Measurements from ENCODE around the gene ZNF346. TPM values are rescaled to one million over a fixed set of nuclear protein-coding genes. Genes with fewer than 3 reads are reported as not detected.

ZNF346 gene
- total and polyA plus RNA-seq, 12 donors = 4.8 to 11.0 (median 7.9) TPM

DNA sequence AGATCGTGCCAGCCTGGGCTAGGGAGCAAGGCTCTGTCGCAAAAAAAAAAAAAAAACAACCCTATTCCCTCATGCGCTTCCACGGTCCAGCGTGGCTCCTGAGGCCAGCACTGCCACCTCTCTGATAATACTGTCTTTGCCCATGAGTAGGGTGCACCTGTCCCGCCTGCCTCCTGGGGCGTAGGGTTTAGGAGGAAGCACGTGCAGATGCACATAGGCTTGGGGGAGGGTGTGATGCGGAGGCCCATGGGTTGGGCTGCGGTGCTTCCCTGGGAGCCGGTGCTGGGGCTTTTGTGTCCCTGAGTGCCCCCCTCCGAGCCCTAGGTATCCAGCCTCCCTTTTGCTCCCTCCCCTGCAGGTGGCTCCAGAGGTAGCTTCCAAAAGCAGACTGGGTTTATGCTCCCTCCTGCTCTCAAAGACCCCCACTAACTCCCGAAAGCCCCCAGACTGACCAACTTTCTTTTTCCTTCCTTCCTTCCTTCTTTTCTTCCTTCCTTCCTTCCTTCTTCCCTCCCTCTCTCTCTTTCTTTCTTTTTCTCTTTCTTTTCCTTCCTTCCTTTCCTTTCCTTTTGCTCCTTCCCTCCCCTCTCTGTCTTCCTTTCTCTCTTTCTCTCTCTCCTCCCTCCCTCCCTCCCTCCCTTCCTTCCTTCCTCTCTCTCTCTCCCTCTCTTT lies 77.1 kb downstream of the ZNF346 start:
- H3K4me3 ChIP-seq = no peak overlapping the region
- ATAC-seq (no peak), DNase-seq (no peak)
- H3K27ac ChIP-seq = no peak overlapping the region
- intact Hi-C loops (cut with DNase I) = loop anchor here in 1 of 10 donors (10.0 kb wide), 1 partner anchor 435 kb away; no protein-coding TSS in a partner anchor
- TF ChIP-seq, protein P1, sequence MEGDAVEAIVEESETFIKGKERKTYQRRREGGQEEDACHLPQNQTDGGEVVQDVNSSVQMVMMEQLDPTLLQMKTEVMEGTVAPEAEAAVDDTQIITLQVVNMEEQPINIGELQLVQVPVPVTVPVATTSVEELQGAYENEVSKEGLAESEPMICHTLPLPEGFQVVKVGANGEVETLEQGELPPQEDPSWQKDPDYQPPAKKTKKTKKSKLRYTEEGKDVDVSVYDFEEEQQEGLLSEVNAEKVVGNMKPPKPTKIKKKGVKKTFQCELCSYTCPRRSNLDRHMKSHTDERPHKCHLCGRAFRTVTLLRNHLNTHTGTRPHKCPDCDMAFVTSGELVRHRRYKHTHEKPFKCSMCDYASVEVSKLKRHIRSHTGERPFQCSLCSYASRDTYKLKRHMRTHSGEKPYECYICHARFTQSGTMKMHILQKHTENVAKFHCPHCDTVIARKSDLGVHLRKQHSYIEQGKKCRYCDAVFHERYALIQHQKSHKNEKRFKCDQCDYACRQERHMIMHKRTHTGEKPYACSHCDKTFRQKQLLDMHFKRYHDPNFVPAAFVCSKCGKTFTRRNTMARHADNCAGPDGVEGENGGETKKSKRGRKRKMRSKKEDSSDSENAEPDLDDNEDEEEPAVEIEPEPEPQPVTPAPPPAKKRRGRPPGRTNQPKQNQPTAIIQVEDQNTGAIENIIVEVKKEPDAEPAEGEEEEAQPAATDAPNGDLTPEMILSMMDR (IDR thresholded peaks at IDR 0.05) = no peak
- H3K27me3 ChIP-seq = peaks cover 0 to 21% (median 8%) of the 10 kb centered on the region in 7 donors
- H3K36me3 ChIP-seq = no peaks in the 10 kb centered on the region
- H3K4me1 ChIP-seq = peaks cover 7 to 29% (median 12%) of the 10 kb centered on the region in 9 donors
- 77 to 81% methylated on average over 13 of the region's 13 CpGs for WGBS, 2 donors
- H3K9me3 ChIP-seq = no peaks in the 10 kb centered on the region

DNA sequence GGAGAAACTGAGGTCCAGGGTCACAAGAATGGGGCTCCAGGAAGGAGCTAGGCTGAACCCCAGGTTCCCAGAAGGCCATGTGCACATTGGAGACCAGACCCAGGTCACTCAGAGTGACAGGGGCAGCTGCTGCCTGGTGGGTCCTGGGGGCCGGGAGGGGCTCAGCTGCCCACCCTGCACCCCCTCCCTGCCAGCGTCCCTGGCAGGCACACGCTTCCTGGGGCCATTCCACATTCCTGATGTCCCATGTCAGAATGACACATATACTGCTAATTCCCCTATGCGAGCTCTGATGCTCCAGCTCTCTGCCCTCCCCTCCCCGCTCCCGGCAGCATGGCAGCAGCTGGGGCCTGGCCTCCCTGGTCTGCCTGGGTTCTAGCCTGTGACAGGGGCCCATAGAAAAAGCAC lies 78.2 kb downstream of the ZNF346 start:
- intact Hi-C loops (cut with DNase I) = loop anchor here in 1 of 10 donors (10.0 kb wide), 1 partner anchor 436 kb away; no protein-coding TSS in a partner anchor
- 66 to 75% methylated on average over 6 of the region's 6 CpGs for WGBS, 2 donors
- no peak for ATAC-seq
- TF ChIP-seq, protein P1 (IDR thresholded peaks at IDR 0.05) = no peak
- Histone ChIP-seq H3K27me3 (peaks cover 0 to 21% (median 8%) of the 10 kb centered on the region in 7 donors), H3K36me3 (no peaks in the 10 kb centered on the region), H3K4me3 (no peak overlapping the region), H3K4me1 (peaks cover 0 to 17% (median under 1%) of the 10 kb centered on the region in 9 donors), H3K27ac (no peak overlapping the region), H3K9me3 (no peaks in the 10 kb centered on the region)
- no peak for DNase-seq

DNA sequence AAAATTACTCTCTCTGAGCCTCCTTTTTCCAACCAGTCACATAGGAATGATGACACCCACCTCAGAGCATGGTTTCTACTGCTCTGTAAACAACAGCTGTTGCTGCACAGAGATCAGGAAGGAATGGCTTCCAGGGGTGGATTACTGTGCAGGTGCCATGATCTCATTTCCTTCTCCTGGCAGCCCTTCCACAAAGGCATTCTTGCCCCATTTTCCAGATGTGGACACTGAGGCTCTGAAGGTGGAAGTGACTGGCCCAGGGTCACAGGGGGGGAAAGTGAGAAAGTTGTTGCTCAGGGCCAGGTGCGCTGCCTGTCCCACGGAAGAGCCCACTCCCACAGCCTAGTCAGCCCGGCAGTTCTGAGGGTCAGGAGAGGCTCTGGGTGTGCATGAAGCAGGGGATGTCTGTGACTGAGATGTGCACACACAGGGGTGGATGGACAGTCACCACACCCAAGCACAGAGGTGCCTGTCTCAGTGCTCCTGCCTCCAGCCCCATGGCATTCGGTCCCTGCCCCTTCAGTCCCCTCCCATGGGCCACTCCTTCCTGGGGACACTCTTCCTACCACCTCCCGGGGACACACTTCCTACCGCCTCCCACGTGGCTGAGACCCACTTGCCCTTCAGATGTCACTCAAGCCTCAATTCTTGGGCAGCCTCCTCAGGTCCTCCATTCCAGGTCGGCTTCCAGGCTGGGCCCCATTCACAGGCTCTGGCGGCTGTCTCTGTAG lies 81.2 kb downstream of the ZNF346 start:
- DNase-seq (no peak), ATAC-seq (no peak)
- intact Hi-C loops (cut with DNase I) = loop anchor here in 1 of 10 donors (10.0 kb wide), 1 partner anchor 439 kb away; no protein-coding TSS in a partner anchor
- H3K4me1 ChIP-seq = peaks cover 0 to 3% (median 0%) of the 10 kb centered on the region in 9 donors
- TF ChIP-seq, protein P1 (IDR thresholded peaks at IDR 0.05) = no peak
- WGBS, 2 donors = 56 to 59% methylated on average over 9 of the region's 9 CpGs
- H3K36me3 ChIP-seq = no peaks in the 10 kb centered on the region
- no peak overlapping the region for H3K27ac ChIP-seq
- H3K4me3 ChIP-seq = no peak overlapping the region
- H3K9me3 ChIP-seq = no peaks in the 10 kb centered on the region
- peaks cover 0 to 21% (median 8%) of the 10 kb centered on the region in 7 donors for H3K27me3 ChIP-seq

DNA sequence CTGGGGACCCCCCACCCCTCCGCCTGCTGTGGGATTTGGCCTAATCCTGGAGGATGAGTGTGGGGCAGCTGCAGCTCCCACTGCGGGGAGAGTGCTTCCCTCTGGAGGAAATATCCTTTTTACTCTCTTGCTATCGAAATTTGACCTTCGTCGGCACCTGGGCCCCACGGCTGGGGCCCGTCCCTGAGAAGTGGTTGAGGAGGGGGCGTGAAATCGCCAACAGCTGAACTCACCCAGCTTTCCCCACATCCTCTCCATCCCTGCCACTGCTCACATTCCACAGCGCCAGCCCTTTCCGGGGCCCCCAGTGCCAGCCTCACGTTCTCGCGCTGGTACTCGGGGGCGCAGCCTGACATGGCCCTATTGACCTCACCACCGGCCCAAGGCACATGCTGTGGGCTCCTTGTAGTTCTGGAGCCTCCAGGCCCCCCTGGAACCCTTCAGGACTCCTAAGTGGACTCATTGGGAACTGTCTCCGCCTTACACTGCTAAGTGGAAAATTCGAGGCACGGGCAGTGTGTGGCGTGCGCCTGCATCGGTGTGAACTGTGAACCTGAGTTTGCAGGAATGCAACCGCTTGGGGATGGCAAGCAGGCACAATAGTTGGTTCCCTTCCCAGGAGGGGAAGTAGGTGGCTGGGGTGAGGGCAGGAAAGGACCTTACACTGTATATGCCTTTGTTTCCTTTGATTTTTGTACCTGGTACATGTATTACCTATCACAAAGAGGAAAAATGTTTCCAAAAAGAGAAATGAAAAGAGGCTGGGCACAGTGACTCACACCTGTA lies 83.4 kb downstream of the ZNF346 start:
- intact Hi-C loops (cut with DNase I) = loop anchor here in 2 of 10 donors (5.0 to 10.0 kb wide), 2 partner anchors 439 to 441 kb away; no protein-coding TSS in a partner anchor
- H3K36me3 ChIP-seq = no peaks in the 10 kb centered on the region
- DNase-seq (no peak), ATAC-seq (no peak)
- H3K27ac ChIP-seq = no peak overlapping the region
- peaks cover 0 to 21% (median 8%) of the 10 kb centered on the region in 7 donors for H3K27me3 ChIP-seq
- WGBS, 2 donors = 75 to 78% methylated on average over 24 of the region's 24 CpGs
- peaks cover 0 to 9% (median 0%) of the 10 kb centered on the region in 9 donors for H3K4me1 ChIP-seq
- no peaks in the 10 kb centered on the region for H3K9me3 ChIP-seq
- TF ChIP-seq, protein P1 (IDR thresholded peaks at IDR 0.05) = no peak
- H3K4me3 ChIP-seq = no peak overlapping the region
